ENCODE measurements around the gene TMEM186.

GRCh38 chr16:8782673-8783072 lies 14.8 kb downstream of the TMEM186 start:
- TF ChIP-seq CTCF (IDR thresholded peaks at IDR 0.05) (no peak), EZH2 (IDR thresholded peaks at IDR 0.05; ENCODE audit: borderline replicate concordance, insufficient read depth, low read depth, low read length, poor library complexity, severe bottlenecking) (no peak)

Measured in B cell (primary cell).